HFFc6 (cell line): Measurements from ENCODE around the gene SEMA3B. TPM values are rescaled to one million over a fixed set of nuclear protein-coding genes. Genes with fewer than 3 reads are reported as not detected.
A peak's percentile ranks its signal among the peaks of the same experiment; 100 is the strongest.

ENCODE experiments used
- DNase-seq: peaks from one replicate; pipeline ENCODE4 v3.0.0-alpha.2; 2018
- H3K27ac Mint-ChIP-seq: 2 replicates; pipeline ENCODE4 v1.8.0; 2020; ENCODE audit warnings: mild to moderate bottlenecking, mixed read lengths
- H3K27me3 Mint-ChIP-seq: 2 replicates; pipeline ENCODE4 v1.8.0; 2021; ENCODE audit warnings: mild to moderate bottlenecking, moderate library complexity, mixed read lengths; ENCODE audit not compliant: insufficient read depth
- H3K36me3 Mint-ChIP-seq: 2 replicates; pipeline ENCODE4 v1.8.0; 2021; ENCODE audit warnings: low read depth, mixed read lengths
- H3K4me1 Mint-ChIP-seq: 2 replicates; pipeline ENCODE4 v1.8.0; 2020; ENCODE audit warnings: low read depth, mixed read lengths
- H3K4me3 Mint-ChIP-seq: 2 replicates; pipeline ENCODE4 v1.8.0; 2020; ENCODE audit warnings: mild to moderate bottlenecking, moderate library complexity, mixed read lengths
- H3K9me3 Mint-ChIP-seq: 2 replicates; pipeline ENCODE4 v1.8.0; 2020; ENCODE audit warnings: mild to moderate bottlenecking, mixed read lengths
- CTCF ChIP-seq: fragments of 200-600 bp; sonication (generic); IDR thresholded peaks from 2 replicates; pipeline ENCODE4 v1.5.0; 2021; ENCODE audit warnings: antibody characterized with exemption, mild to moderate bottlenecking
- microRNA-seq: library from miRNA; unstranded; fragments of <30 nt; microRNA quantifications from one replicate; pipeline ENCODE4, GENCODE V29; 2019
- total RNA-seq, 6 experiments: library from RNA; stranded (reverse); fragmentation: NEBNext Ultra II Directional; extraction: Animal tissue kit (Norgen Biotek cat#: 25700); gene quantifications; 2 replicates in 1 of 6; 3 replicates in 5 of 6; pipeline ENCODE4 v1.2.3, GENCODE V29; 2021

SEMA3B gene
- total RNA-seq, 6 experiments from 2014 or later, result 14.5 to 26.6 (median 24.7) TPM

DNA sequence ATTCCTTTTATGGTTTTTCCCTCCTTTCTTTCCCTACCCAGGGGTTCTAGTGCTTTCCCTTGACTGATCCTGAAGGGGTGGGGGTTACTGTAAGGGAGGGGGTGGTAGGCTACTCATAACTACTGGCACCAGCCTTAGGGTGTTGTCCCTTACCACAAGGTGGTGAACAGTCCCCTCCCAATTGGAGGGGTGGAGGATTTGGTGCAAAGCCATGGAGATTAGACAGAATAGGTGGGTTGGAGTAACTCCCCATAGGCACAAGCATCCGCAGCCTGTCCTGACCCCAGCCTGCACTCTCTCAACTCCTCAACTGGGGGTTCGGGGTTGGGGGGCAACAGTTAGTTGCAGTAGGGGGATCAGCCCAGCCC is 56.1 kb downstream of the SEMA3B start:
- H3K4me3 Mint-ChIP-seq, result no peak overlapping the region
- peaks cover 7% of the 10 kb centered on the region; the same call in 1 of the 2 replicates for H3K36me3 Mint-ChIP-seq
- TF ChIP-seq CTCF, result no peak
- peaks cover 4% of the 10 kb centered on the region for H3K27me3 Mint-ChIP-seq
- H3K27ac Mint-ChIP-seq, result no peak overlapping the region
- DNase-seq, result no peak
- no peaks in the 10 kb centered on the region for H3K9me3 Mint-ChIP-seq
- peaks cover 19% of the 10 kb centered on the region for H3K4me1 Mint-ChIP-seq

GRCh38 chr3:50325497-50326181 is 56.7 kb downstream of the SEMA3B start:
- Mint-ChIP-seq H3K4me1 (peaks cover 14% of the 10 kb centered on the region), H3K27me3 (peaks cover 4% of the 10 kb centered on the region), H3K4me3 (no peak overlapping the region), H3K27ac (no peak overlapping the region), H3K36me3 (peaks cover 7% of the 10 kb centered on the region; the same call in 1 of the 2 replicates), H3K9me3 (no peaks in the 10 kb centered on the region)
- DNase-seq, result no peak
- no peak for TF ChIP-seq CTCF

GRCh38 chr3:50326182-50326541 is 57.2 kb downstream of the SEMA3B start:
- DNase-seq, result no peak
- H3K9me3 Mint-ChIP-seq, result no peaks in the 10 kb centered on the region
- no peak overlapping the region; the same call in 1 of the 2 replicates for H3K4me3 Mint-ChIP-seq
- peaks cover 14% of the 10 kb centered on the region for H3K4me1 Mint-ChIP-seq
- H3K36me3 Mint-ChIP-seq, result peaks cover 7% of the 10 kb centered on the region; the same call in 1 of the 2 replicates
- no peak for TF ChIP-seq CTCF
- no peak overlapping the region for H3K27ac Mint-ChIP-seq
- H3K27me3 Mint-ChIP-seq, result peaks cover 4% of the 10 kb centered on the region

DNA sequence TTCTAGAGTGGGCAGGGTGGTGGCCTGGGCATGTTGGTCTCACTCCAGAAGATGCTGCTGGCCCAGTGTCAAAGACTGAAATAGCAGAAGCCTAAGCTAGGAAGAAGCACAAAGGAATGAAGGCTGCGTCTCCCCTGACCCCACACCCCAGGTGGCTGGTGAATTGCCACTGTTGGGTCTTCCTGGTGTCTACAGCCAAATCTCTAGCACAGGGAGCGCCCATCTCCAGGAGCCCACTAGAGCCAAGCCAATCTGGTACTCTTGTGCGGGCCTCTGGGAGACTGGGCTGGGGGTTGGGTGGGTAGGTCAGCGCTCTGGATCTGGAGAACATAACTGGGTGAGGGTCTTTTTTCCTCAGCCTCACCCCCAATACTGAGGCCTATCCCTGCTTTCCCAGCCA is 58.2 kb downstream of the SEMA3B start:
- no peak for DNase-seq
- Mint-ChIP-seq H3K4me1 (peaks cover 14% of the 10 kb centered on the region), H3K36me3 (peaks cover 7% of the 10 kb centered on the region; the same call in 1 of the 2 replicates), H3K9me3 (no peaks in the 10 kb centered on the region), H3K27me3 (peaks cover 2% of the 10 kb centered on the region), H3K4me3 (peak overlapping the region; percentile 94), H3K27ac (peak overlapping the region; percentile 53)
- no peak for TF ChIP-seq CTCF

Small RNA genes lying within 50 kb of the gene (microRNA-seq; reads per million reads assigned to microRNA genes)
- gene MIR5787, result 2.3 reads per million

Other genes with a start within 250 kb of the SEMA3B start
- 10 to 100 TPM; 69.3 to 83.8 (median 78.5) TPM for gene RBM5, start 180.2 kb upstream of the SEMA3B start, total RNA-seq
- gene SEMA3F, start 113.8 kb upstream of the SEMA3B start, total RNA-seq, result 10 to 100 TPM; 20.5 to 35.6 (median 22.8) TPM
- not detected for gene GNAT1, start 77.5 kb upstream of the SEMA3B start, total RNA-seq
- under 1 TPM in 2 of 6 experiments, not detected in 4; 0.16 to 0.24 TPM for gene SLC38A3, start 63.9 kb upstream of the SEMA3B start, total RNA-seq
- gene GNAI2, start 32.9 kb upstream of the SEMA3B start, total RNA-seq, result 100 to 1,000 TPM; 532 to 617 (median 582) TPM
- gene LSMEM2, start 9.9 kb downstream of the SEMA3B start, total RNA-seq, result under 1 TPM in 2 of 6 experiments, not detected in 4; 0.11 to 0.13 TPM
- gene IFRD2, start 23.3 kb downstream of the SEMA3B start, total RNA-seq, result 100 to 1,000 TPM in 1 of 6 experiments, 10 to 100 TPM in 5; 71.2 to 102 (median 74.6) TPM
- gene HYAL3, start 30.3 kb downstream of the SEMA3B start, total RNA-seq, result 1 to 10 TPM; 4.7 to 8.3 (median 5.8) TPM
- gene NAA80, start 30.3 kb downstream of the SEMA3B start, total RNA-seq, result 10 to 100 TPM in 5 of 6 experiments, 1 to 10 TPM in 1; 8.5 to 13.4 (median 10.7) TPM
- gene HYAL1, start 34.4 kb downstream of the SEMA3B start, total RNA-seq, result under 1 TPM in 5 of 6 experiments, not detected in 1; 0.19 to 0.38 (median 0.23) TPM
- 10 to 100 TPM; 39.4 to 54.9 (median 47.6) TPM for gene HYAL2, start 53.6 kb downstream of the SEMA3B start, total RNA-seq
- 10 to 100 TPM; 23.9 to 34.2 (median 26.8) TPM for gene TUSC2, start 59.1 kb downstream of the SEMA3B start, total RNA-seq
- gene RASSF1, start 71.7 kb downstream of the SEMA3B start, total RNA-seq, result 10 to 100 TPM; 30.9 to 37.0 (median 34.1) TPM
- gene ZMYND10, start 76.6 kb downstream of the SEMA3B start, total RNA-seq, result 1 to 10 TPM in 2 of 6 experiments, under 1 TPM in 3, not detected in 1; 0.78 to 1.3 (median 0.83) TPM
- gene NPRL2, start 81.6 kb downstream of the SEMA3B start, total RNA-seq, result 10 to 100 TPM; 12.3 to 18.7 (median 17.4) TPM
- 10 to 100 TPM; 20.5 to 25.2 (median 24.0) TPM for gene CYB561D2, start 81.7 kb downstream of the SEMA3B start, total RNA-seq
- gene TMEM115, start 90.4 kb downstream of the SEMA3B start, total RNA-seq, result 10 to 100 TPM; 51.7 to 65.7 (median 54.4) TPM
- under 1 TPM in 1 of 6 experiments, not detected in 5; 0.09 TPM for gene CACNA2D2, start 234.5 kb downstream of the SEMA3B start, total RNA-seq